ENCODE measurements around the gene ARSI.

DNA sequence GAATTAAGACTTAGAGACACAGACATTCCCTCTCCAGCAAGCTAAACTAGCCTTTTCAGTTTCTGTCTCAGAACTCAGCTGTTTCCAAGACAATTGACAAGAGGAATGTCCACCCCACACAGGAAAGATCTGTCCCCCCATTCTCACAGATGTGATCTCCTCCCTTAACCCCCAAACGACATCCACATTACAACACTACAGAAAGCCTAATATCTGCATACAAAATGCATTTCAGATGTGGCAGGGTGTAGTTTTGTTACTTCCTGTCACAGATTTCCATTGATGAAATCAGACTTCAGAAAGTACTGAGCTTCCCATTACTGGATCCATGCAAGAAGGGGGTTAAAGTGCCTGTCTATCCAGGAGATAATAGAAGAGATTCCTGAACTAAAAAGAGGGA lies 2.9 kb upstream of the ARSI start:
- TF ChIP-seq, protein P1, sequence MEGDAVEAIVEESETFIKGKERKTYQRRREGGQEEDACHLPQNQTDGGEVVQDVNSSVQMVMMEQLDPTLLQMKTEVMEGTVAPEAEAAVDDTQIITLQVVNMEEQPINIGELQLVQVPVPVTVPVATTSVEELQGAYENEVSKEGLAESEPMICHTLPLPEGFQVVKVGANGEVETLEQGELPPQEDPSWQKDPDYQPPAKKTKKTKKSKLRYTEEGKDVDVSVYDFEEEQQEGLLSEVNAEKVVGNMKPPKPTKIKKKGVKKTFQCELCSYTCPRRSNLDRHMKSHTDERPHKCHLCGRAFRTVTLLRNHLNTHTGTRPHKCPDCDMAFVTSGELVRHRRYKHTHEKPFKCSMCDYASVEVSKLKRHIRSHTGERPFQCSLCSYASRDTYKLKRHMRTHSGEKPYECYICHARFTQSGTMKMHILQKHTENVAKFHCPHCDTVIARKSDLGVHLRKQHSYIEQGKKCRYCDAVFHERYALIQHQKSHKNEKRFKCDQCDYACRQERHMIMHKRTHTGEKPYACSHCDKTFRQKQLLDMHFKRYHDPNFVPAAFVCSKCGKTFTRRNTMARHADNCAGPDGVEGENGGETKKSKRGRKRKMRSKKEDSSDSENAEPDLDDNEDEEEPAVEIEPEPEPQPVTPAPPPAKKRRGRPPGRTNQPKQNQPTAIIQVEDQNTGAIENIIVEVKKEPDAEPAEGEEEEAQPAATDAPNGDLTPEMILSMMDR (conservative IDR thresholded peaks at IDR 0.05 in 1 of 2, IDR thresholded peaks at IDR 0.05 in 1 of 2; ENCODE audit: low read depth in 1 of 2, low read length in 2 of 2): no peak
- TF ChIP-seq EZH2 (IDR thresholded peaks at IDR 0.05; ENCODE audit: low read length, missing control alignments): no peak
